ENCODE results near the gene NRG2. TPM values are rescaled to one million over a fixed set of nuclear protein-coding genes. Genes with fewer than 3 reads are reported as not detected.

Gene NRG2
- total and polyA plus RNA-seq, 2 experiments from 2014 or later, result 0.37 to 1.3 TPM

DNA sequence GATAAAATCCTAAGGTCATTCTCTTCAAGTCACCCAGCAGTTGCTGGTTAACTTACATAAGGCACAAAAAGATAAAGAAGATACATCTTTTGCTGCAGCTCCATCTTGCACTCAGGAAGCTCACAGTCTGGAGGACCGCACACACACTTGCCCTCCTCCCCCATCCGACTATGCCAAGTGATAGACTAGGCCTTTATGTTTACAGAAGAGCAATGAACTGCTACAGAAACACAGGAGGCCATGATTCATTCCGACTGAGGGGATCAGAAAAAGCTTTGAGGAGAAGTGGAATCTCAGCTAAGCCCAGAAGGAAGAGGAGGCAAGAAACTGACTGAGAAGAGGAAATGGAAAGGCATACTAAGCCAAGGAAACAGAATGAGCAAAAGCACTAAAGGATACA is 17.4 kb downstream of the NRG2 start (continued):
- no peak for TF ChIP-seq STAT1 (IDR thresholded peaks at IDR 0.05; ENCODE audit: unreplicated experiment)
- TF ChIP-seq ZNF114 (CRISPR knock-in tag; IDR thresholded peaks at IDR 0.05), result no peak
- TF ChIP-seq EZH2phosphoT487 (IDR thresholded peaks at IDR 0.05; ENCODE audit: unreplicated experiment), result no peak
- TF ChIP-seq POLR2AphosphoS5 (IDR thresholded peaks at IDR 0.05; ENCODE audit: low read depth), result no peak
- no peak for TF ChIP-seq CTCF (conservative IDR thresholded peaks at IDR 0.05; ENCODE audit: low read depth in 2 of 2)

GRCh38 chr5:140024928-140025327 is 18.2 kb downstream of the NRG2 start:
- Mint-ChIP-seq H3K9me3 (no peaks in the 10 kb centered on the region), H3K4me1 (no peaks in the 10 kb centered on the region; the same call in 2 of the 3 replicates), H3K36me3 (ENCODE audit: low read depth) (no peaks in the 10 kb centered on the region), H3K27me3 (ENCODE audit: insufficient read depth, low read depth, poor library complexity) (peaks cover 1% of the 10 kb centered on the region), H3K27ac (no peak overlapping the region), H3K4me3 (no peak overlapping the region)
- Histone ChIP-seq H3K79me2 (replicated peaks; ENCODE audit: insufficient read depth) (no peaks in the 10 kb centered on the region), H3K4me3 (no peak overlapping the region), H3K4me2 (no peak overlapping the region), H3K4me1 (ENCODE audit: insufficient read depth) (no peaks in the 10 kb centered on the region), H3K27ac (ENCODE audit: low read depth) (no peak overlapping the region), H3K27me3 (ENCODE audit: insufficient read depth) (peaks cover 25% of the 10 kb centered on the region; the same call in 1 of the 2 replicates), H3F3A (replicated peaks; ENCODE audit: low read depth) (no peaks in the 10 kb centered on the region), H2AFZ (no peak overlapping the region), H4K20me1 (replicated peaks; ENCODE audit: insufficient read depth) (no peaks in the 10 kb centered on the region), H3K9me2 (ENCODE audit: insufficient read depth) (no peaks in the 10 kb centered on the region), H3K36me3 (ENCODE audit: insufficient read depth) (no peaks in the 10 kb centered on the region)
- TF ChIP-seq STAT1 (IDR thresholded peaks at IDR 0.05; ENCODE audit: unreplicated experiment) (no peak), NANOG (IDR thresholded peaks at IDR 0.05; ENCODE audit: borderline replicate concordance) (no peak), EZH2 (IDR thresholded peaks at IDR 0.05; ENCODE audit: low read depth, unreplicated experiment) (no peak), CTCF (conservative IDR thresholded peaks at IDR 0.05; ENCODE audit: low read depth in 2 of 2) (no peak)
- no peak for DNase-seq (ENCODE audit: low spot score)
- ATAC-seq, result no peak

GRCh38 chr5:140023611-140024191 is 19.4 kb downstream of the NRG2 start:
- H3K27me3 Mint-ChIP-seq (ENCODE audit: insufficient read depth, low read depth, poor library complexity), result peaks cover 1% of the 10 kb centered on the region
- DNase-seq (ENCODE audit: low spot score) (no peak), ATAC-seq (peak; percentile 38)
- H3K4me1 Mint-ChIP-seq, result no peaks in the 10 kb centered on the region; the same call in 2 of the 3 replicates
- Histone ChIP-seq H4K20me1 (replicated peaks; ENCODE audit: insufficient read depth) (no peaks in the 10 kb centered on the region), H3K4me3 (peak overlapping the region; percentile 39; the same call in 1 of the 2 replicates), H3K4me2 (no peak overlapping the region), H3K4me1 (ENCODE audit: insufficient read depth) (no peaks in the 10 kb centered on the region), H3K27ac (ENCODE audit: low read depth) (no peak overlapping the region), H3K79me2 (replicated peaks; ENCODE audit: insufficient read depth) (no peaks in the 10 kb centered on the region), H2AFZ (no peak overlapping the region), H3F3A (replicated peaks; ENCODE audit: low read depth) (no peaks in the 10 kb centered on the region), H3K27me3 (ENCODE audit: insufficient read depth) (peaks cover 25% of the 10 kb centered on the region; the same call in 1 of the 2 replicates), H3K9me2 (ENCODE audit: insufficient read depth) (no peaks in the 10 kb centered on the region), H3K36me3 (ENCODE audit: insufficient read depth) (no peaks in the 10 kb centered on the region)
- H3K27ac Mint-ChIP-seq, result no peak overlapping the region
- no peaks in the 10 kb centered on the region for H3K9me3 Mint-ChIP-seq
- H3K36me3 Mint-ChIP-seq (ENCODE audit: low read depth), result no peaks in the 10 kb centered on the region
- no peak overlapping the region; the same call in 2 of the 3 replicates for H3K4me3 Mint-ChIP-seq
- TF ChIP-seq EZH2phosphoT487 (IDR thresholded peaks at IDR 0.05; ENCODE audit: unreplicated experiment), result no peak
- TF ChIP-seq, protein P1, sequence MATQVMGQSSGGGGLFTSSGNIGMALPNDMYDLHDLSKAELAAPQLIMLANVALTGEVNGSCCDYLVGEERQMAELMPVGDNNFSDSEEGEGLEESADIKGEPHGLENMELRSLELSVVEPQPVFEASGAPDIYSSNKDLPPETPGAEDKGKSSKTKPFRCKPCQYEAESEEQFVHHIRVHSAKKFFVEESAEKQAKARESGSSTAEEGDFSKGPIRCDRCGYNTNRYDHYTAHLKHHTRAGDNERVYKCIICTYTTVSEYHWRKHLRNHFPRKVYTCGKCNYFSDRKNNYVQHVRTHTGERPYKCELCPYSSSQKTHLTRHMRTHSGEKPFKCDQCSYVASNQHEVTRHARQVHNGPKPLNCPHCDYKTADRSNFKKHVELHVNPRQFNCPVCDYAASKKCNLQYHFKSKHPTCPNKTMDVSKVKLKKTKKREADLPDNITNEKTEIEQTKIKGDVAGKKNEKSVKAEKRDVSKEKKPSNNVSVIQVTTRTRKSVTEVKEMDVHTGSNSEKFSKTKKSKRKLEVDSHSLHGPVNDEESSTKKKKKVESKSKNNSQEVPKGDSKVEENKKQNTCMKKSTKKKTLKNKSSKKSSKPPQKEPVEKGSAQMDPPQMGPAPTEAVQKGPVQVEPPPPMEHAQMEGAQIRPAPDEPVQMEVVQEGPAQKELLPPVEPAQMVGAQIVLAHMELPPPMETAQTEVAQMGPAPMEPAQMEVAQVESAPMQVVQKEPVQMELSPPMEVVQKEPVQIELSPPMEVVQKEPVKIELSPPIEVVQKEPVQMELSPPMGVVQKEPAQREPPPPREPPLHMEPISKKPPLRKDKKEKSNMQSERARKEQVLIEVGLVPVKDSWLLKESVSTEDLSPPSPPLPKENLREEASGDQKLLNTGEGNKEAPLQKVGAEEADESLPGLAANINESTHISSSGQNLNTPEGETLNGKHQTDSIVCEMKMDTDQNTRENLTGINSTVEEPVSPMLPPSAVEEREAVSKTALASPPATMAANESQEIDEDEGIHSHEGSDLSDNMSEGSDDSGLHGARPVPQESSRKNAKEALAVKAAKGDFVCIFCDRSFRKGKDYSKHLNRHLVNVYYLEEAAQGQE (IDR thresholded peaks at IDR 0.05; ENCODE audit: unreplicated experiment), result no peak
- TF ChIP-seq CTCF (conservative IDR thresholded peaks at IDR 0.05; ENCODE audit: low read depth in 2 of 2), result no peak
- TF ChIP-seq, protein P2, sequence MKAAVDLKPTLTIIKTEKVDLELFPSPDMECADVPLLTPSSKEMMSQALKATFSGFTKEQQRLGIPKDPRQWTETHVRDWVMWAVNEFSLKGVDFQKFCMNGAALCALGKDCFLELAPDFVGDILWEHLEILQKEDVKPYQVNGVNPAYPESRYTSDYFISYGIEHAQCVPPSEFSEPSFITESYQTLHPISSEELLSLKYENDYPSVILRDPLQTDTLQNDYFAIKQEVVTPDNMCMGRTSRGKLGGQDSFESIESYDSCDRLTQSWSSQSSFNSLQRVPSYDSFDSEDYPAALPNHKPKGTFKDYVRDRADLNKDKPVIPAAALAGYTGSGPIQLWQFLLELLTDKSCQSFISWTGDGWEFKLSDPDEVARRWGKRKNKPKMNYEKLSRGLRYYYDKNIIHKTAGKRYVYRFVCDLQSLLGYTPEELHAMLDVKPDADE (IDR thresholded peaks at IDR 0.05), result no peak
- no peak for TF ChIP-seq NANOG (IDR thresholded peaks at IDR 0.05; ENCODE audit: borderline replicate concordance)
- no peak for TF ChIP-seq EZH2 (IDR thresholded peaks at IDR 0.05; ENCODE audit: low read depth, unreplicated experiment)
- TF ChIP-seq POLR2AphosphoS5 (IDR thresholded peaks at IDR 0.05; ENCODE audit: low read depth), result no peak
- no peak for TF ChIP-seq ZNF114 (CRISPR knock-in tag; IDR thresholded peaks at IDR 0.05)
- no peak for TF ChIP-seq STAT1 (IDR thresholded peaks at IDR 0.05; ENCODE audit: unreplicated experiment)

Data from GM23338 (cell line).